Caco-2 (cell line): ENCODE data around the gene SLC25A26. TPM values are rescaled to one million over a fixed set of nuclear protein-coding genes. Genes with fewer than 3 reads are reported as not detected.
"Not testable (repeated sequence)": the region's sequence is repeated elsewhere in the genome, so short reads cannot be mapped to it uniquely, and the experiment has no call there.

Source experiments
- BruUV-seq: library from RNA; stranded (reverse); fragments of 400-500 nt; replicated peaks from 2 replicates; lab custom pipeline; 2021; lab: Mats Ljungman, UMichigan
- CTCF ChIA-PET: fragments of 300-600 bp; sonication (Branson Sonifier 250); formaldehyde crosslinking; loops from one replicate; lab custom pipeline; 2022; ENCODE audit warnings: antibody characterized with exemption; lab: Charles Lee
- POLR2A ChIA-PET: fragments of 300-600 bp; sonication (Branson Sonifier 250); formaldehyde crosslinking; loops from one replicate; lab custom pipeline; 2022; ENCODE audit warnings: antibody characterized with exemption; lab: Charles Lee
- DNase-seq, 2 experiments: peaks; one replicate each; pipeline versions ENCODE4 v3.0.0 to v3.0.0-alpha.2; 2020 to 2022
- H3K27me3 ChIP-seq: replicated peaks from 2 replicates; pipeline ENCODE4 v1.6.0; 2011; ENCODE audit warnings: low read length; ENCODE audit not compliant: control insufficient read depth, insufficient read depth
- H3K36me3 ChIP-seq: 2 replicates; pipeline ENCODE4 v1.5.1; 2011; ENCODE audit warnings: low read length; ENCODE audit not compliant: control insufficient read depth, insufficient read depth
- H3K4me1 ChIP-seq: fragments of 250-450 bp; sonication (Bioruptor Pico); 2 replicates; pipeline ENCODE4 v1.5.1; 2020; ENCODE audit warnings: mild to moderate bottlenecking
- H3K4me3 ChIP-seq: 2 replicates; pipeline ENCODE4 v1.5.1; 2011; ENCODE audit warnings: low read depth, mild to moderate bottlenecking, control low read depth, low read length
- H3K9me3 ChIP-seq: fragments of 250-450 bp; sonication (Bioruptor Pico); 2 replicates; pipeline ENCODE4 v1.5.1; 2020; ENCODE audit warnings: mild to moderate bottlenecking, moderate library complexity
- H3K27ac Mint-ChIP-seq: one replicate; pipeline ENCODE4 v1.8.0; 2022; ENCODE audit warnings: mixed read lengths; ENCODE audit not compliant: unreplicated experiment
- H3K27me3 Mint-ChIP-seq: one replicate; pipeline ENCODE4 v1.8.0; 2022; ENCODE audit warnings: mixed read lengths; ENCODE audit not compliant: insufficient read depth, unreplicated experiment
- H3K36me3 Mint-ChIP-seq: one replicate; pipeline ENCODE4 v1.8.0; 2022; ENCODE audit warnings: mild to moderate bottlenecking, mixed read lengths; ENCODE audit not compliant: insufficient read depth, unreplicated experiment
- H3K4me1 Mint-ChIP-seq: one replicate; pipeline ENCODE4 v1.8.0; 2022; ENCODE audit warnings: low read depth, mixed read lengths; ENCODE audit not compliant: unreplicated experiment
- H3K4me3 Mint-ChIP-seq: one replicate; pipeline ENCODE4 v1.8.0; 2022; ENCODE audit warnings: mild to moderate bottlenecking, moderate library complexity, mixed read lengths; ENCODE audit not compliant: unreplicated experiment
- H3K9me3 Mint-ChIP-seq: one replicate; pipeline ENCODE4 v1.8.0; 2022; ENCODE audit warnings: mixed read lengths; ENCODE audit not compliant: unreplicated experiment
- CTCF ChIP-seq, 2 experiments: fragments of 200-600 bp in 1 of 2; IDR thresholded peaks; 1 replicate in 1 of 2; 2 replicates in 1 of 2; pipeline versions ENCODE4 v1.5.1 to v1.8.0; 2011 to 2022; ENCODE audit warnings: antibody characterized with exemption in 1 of 2, control low read depth in 1 of 2, inconsistent platforms in 1 of 2, low read depth in 1 of 2, low read length in 1 of 2, mild to moderate bottlenecking in 1 of 2, moderate library complexity in 1 of 2; ENCODE audit not compliant: insufficient read depth in 1 of 2, severe bottlenecking in 1 of 2, unreplicated experiment in 1 of 2
- intact Hi-C: fragments of 100-400 bp; cut with micrococcal nuclease; formaldehyde crosslinking; loops from one replicate; pipeline ENCODE4 v1.10.0; 2022; ENCODE audit not compliant: unreplicated experiment
- total RNA-seq: library from RNA; stranded (reverse); gene quantifications from 2 replicates; pipeline ENCODE4 v1.2.3, GENCODE V29; 2022

SLC25A26 gene
- total RNA-seq, 1 experiment from 2014 or later = 25.4 TPM

- Histone ChIP-seq H3K27me3 (no peaks in the 10 kb centered on the region), H3K9me3 (no peaks in the 10 kb centered on the region), H3K36me3 (no peaks in the 10 kb centered on the region), H3K4me1 (peaks cover 12% of the 10 kb centered on the region), H3K4me3 (no peak overlapping the region)
- H3K4me1 Mint-ChIP-seq = peaks cover 6% of the 10 kb centered on the region
- no peak overlapping the region for H3K27ac Mint-ChIP-seq
- intact Hi-C loops = no loop called here
- H3K9me3 Mint-ChIP-seq = no peaks in the 10 kb centered on the region
- no peak for TF ChIP-seq CTCF (IDR thresholded peaks at IDR 0.05; ENCODE audit: insufficient read depth in 1 of 2, low read depth in 1 of 2, low read length in 1 of 2, severe bottlenecking in 1 of 2, unreplicated experiment in 1 of 2)
- no peaks in the 10 kb centered on the region for H3K27me3 Mint-ChIP-seq
- no peak overlapping the region for H3K4me3 Mint-ChIP-seq
- POLR2A ChIA-PET = no interaction called here
- no TSS peak for BruUV-seq
- no peak for DNase-seq
- CTCF ChIA-PET = no interaction called here
- no peaks in the 10 kb centered on the region for H3K36me3 Mint-ChIP-seq
Observed at GRCh38 chr3:66297260-66297873, 76.6 kb downstream of the SLC25A26 start.

DNA sequence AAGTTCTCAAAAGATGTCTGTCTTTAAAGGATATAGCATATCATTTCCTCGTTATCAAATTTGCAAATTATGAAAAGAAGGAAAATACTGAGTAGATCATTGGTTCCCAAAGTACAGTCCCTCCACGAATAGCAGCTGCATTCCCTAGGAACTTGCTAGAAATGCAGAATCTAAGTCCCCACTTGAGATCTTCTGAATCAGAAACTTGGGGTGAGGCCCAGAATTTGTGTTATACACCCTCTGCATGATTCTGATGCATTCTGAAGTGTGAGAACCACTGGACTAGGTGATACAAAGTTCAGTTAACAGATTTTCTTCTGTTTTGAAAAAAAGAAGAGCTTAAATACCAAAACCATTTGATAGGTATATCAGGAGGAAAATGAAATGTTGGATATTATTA lies 77.1 kb downstream of the SLC25A26 start:
- DNase-seq = no peak
- Mint-ChIP-seq H3K9me3 (no peaks in the 10 kb centered on the region), H3K27ac (no peak overlapping the region), H3K36me3 (no peaks in the 10 kb centered on the region), H3K4me3 (no peak overlapping the region), H3K4me1 (peaks cover 6% of the 10 kb centered on the region), H3K27me3 (no peaks in the 10 kb centered on the region)
- Histone ChIP-seq H3K4me1 (peaks cover 12% of the 10 kb centered on the region), H3K4me3 (no peak overlapping the region), H3K27me3 (no peaks in the 10 kb centered on the region), H3K9me3 (no peaks in the 10 kb centered on the region), H3K36me3 (no peaks in the 10 kb centered on the region)
- no TSS peak for BruUV-seq
- CTCF ChIA-PET = no interaction called here
- intact Hi-C loops = no loop called here
- no peak for TF ChIP-seq CTCF (IDR thresholded peaks at IDR 0.05; ENCODE audit: insufficient read depth in 1 of 2, low read depth in 1 of 2, low read length in 1 of 2, severe bottlenecking in 1 of 2, unreplicated experiment in 1 of 2)
- POLR2A ChIA-PET = no interaction called here

GRCh38 chr3:66298591-66298990 lies 77.8 kb downstream of the SLC25A26 start:
- Histone ChIP-seq H3K9me3 (no peaks in the 10 kb centered on the region), H3K27me3 (no peaks in the 10 kb centered on the region), H3K36me3 (no peaks in the 10 kb centered on the region), H3K4me3 (no peak overlapping the region), H3K4me1 (peaks cover 12% of the 10 kb centered on the region)
- no peak overlapping the region for H3K4me3 Mint-ChIP-seq
- no peaks in the 10 kb centered on the region for H3K36me3 Mint-ChIP-seq
- no peak overlapping the region for H3K27ac Mint-ChIP-seq
- intact Hi-C loops = no loop called here
- H3K9me3 Mint-ChIP-seq = no peaks in the 10 kb centered on the region
- ChIA-PET CTCF (no interaction called here), POLR2A (no interaction called here)
- DNase-seq = no peak
- no peak for TF ChIP-seq CTCF (IDR thresholded peaks at IDR 0.05; ENCODE audit: insufficient read depth in 1 of 2, low read depth in 1 of 2, low read length in 1 of 2, severe bottlenecking in 1 of 2, unreplicated experiment in 1 of 2)
- H3K4me1 Mint-ChIP-seq = peaks cover 6% of the 10 kb centered on the region
- H3K27me3 Mint-ChIP-seq = no peaks in the 10 kb centered on the region
- no TSS peak for BruUV-seq

- intact Hi-C loops, DNase-seq: not testable (repeated sequence)
Observed at GRCh38 chr3:66299085-66299484, 78.3 kb downstream of the SLC25A26 start.

More at GRCh38 chr3:66299085-66299484, 78.3 kb downstream of the SLC25A26 start:
- H3K27ac Mint-ChIP-seq, CTCF ChIA-PET, H3K9me3 ChIP-seq, H3K36me3 Mint-ChIP-seq, H3K4me3 ChIP-seq, H3K36me3 ChIP-seq, H3K4me3 Mint-ChIP-seq, BruUV-seq, H3K27me3 Mint-ChIP-seq, H3K27me3 ChIP-seq, H3K4me1 Mint-ChIP-seq, H3K9me3 Mint-ChIP-seq, POLR2A ChIA-PET: not testable (repeated sequence)
- H3K4me1 ChIP-seq = peaks cover 12% of the 10 kb centered on the region
